Suppressor macrophage treated with lipopolysaccharide for 4 hours (primary cell): ENCODE results near the gene TTC13.

Source experiments
- DNase-seq: peaks from one replicate; pipeline ENCODE4 v3.0.0-alpha.2; 2020

Gene TTC13

DNA sequence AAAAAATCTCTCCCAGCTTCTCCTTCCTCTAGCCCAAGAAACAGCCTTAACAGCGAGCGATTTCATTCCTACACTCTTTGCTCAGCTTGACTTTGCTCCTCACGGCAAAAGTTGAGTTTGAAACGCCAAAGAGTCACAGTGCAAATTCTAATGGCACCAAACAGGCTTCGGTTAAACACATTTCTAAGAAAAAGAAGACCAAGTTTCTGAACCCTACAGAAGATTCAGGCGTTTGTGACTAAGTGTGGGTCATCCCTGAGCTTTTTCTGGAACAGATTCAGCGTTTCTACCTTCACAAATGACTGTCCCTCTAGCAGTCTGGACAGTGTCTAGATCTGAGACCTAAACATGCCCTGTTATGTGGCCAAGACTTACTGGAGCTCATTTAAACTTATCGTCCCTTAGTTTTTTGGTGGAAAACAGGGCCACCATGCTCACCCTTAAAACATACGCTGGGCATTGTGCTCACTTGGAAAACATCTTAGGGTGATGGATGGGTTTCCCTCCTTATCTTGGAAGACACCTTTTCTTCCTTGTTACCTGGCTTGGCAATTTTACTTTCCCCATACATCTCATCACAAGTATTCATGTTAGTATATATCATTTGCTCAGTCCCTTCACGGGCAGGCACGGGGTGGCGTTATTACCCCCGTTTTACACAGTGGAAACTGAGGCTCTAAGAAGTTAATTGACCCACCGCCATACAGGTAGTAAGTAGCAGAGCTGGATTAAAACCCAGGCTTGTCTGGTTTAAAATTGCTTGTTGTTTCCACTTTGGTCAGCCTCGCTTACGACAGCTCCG lies 111.4 kb downstream of the TTC13 start:
- peak; percentile 1 for DNase-seq

DNA sequence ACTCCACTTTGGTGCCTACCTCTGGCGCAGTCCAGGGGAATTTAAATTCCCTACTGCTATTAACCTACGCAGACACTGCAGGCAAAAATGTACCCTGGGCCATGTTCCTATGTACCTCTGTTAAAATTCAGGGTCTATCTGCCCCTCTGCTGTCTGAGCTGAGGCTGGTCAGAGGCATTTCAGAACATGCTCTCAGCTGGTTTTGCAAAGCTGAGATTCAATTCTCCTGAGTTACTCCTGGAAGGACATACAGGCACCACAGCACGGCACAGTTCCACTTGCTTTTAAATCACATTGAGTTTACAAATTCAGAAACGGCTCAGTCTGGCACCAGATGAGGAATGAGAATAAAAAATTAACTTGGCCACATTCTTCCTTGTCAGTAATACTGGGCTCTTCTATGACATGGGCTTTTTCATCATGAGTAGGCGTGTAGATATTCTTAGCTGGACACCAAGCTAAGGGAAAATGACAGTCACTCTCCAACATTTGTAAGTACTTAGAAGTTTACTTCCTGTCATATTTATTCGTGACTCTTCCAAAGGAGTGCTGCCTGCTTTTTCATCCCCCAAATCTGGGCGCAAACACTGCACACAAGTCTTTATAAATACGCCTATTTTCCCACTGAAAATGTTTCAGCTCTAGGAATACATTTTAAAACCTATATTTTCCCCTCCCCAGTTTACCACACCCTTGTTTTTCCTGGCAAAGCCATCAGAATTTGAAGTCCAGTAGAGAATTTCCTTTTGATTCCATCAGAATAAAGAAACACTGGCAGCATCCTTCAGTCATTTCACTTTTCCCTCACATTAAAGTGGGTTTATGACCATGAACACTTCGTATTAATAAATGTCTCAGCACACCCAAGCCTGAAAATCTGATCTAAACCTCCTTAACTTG lies 112.2 kb downstream of the TTC13 start:
- peak; percentile 32 for DNase-seq

DNA sequence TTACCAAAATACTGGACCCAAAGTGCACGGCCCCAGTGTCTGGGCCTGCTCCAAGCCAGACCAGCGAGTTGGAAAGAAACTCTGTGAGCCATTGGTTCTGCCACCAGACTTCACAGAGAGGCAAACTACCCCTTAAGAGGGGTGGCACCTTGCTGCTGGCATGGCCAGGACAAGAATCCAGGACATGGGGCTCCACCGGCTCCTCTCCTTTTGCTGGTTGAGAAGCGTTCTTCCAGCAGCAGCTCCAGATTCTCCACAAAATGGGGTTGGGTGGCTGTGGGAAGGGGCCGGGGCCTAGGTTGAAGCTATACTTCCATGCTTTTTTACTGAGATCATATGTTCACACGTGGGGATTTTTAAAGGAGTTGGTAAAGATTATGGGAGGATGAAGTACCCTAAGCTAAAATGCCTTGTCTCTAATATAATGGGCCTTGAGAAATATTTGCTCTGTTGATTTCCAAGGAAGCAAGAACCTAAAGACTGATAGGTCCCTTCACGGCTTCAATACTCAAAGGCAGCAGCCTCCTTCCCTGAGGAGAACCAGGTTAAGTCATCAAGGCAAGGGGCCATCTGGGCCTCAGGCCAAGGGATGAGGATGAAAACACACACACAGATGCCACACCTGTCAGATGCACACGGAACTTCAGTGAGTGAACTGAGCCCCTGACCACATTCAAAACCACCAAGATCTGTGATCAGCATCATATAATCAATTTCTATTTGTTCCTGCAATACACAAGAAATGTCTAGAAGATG lies 113.4 kb downstream of the TTC13 start:
- no peak for DNase-seq

DNA sequence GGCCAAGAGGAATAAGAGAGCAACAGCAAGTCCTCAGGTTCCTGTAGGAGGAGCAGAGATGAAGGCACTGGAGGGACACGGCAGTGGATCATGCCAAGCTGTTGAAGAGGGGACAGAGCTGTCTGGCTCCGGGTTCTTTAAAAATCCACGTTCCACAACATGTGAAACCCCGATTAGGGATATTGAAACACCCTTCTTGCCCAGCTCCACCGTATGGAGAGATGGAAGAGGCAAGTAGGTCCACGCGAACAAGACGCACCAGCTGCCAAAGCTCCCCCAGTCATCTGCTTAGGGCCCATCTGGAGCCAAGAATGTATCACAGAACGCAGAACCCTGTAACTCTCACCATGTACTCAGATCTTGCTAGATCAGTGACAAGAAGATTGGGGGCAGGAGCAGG lies 114.2 kb downstream of the TTC13 start:
- no peak for DNase-seq

DNA sequence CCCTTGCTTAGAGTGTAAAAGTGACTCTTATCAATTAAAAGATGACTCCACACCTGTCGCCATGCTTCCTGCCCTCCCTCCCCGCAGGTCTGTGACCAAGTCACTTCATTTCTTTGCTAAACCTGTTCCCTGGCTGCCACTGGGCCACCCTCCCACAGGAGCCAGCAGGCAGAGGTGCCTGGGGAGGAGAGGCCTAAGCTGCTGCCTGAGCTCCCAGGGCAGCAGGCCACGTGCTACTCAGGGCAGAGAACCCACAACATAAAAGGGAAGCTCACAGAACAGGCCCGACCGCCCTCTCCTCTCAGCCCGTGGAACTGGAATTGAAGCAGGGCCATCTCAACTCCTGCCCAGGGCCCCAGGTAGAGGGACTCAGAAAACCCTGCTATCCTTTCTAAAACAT lies 115.2 kb downstream of the TTC13 start:
- DNase-seq: peak; percentile 36

DNA sequence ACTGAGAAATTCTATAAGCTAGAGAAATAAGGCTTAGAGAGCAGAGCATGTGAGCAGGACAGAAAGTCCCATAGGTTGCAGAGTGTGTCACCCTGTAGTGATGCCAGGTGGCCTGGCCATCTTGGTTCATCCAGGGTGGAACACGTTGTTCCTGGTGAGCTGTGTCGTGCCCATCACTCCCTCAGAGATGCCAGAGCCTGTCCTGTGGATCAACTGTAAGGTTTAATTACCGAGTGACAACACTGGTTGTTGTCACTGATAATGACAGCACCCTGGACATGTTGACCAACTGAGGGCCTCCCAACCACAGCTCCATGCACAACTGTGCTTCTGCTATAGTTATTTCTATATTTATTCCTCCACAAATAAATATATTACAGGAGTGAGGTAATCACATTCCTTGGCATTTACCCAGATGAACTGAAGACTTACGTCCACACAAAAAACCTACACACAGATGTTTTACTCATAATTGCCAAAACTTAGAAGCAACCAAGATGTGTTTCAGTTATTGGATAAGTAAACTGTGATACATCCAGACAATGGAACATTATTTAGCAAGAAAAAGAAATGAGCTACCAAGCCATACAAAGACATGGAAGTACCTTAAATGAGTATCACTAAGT lies 116.6 kb downstream of the TTC13 start:
- DNase-seq: no peak

DNA sequence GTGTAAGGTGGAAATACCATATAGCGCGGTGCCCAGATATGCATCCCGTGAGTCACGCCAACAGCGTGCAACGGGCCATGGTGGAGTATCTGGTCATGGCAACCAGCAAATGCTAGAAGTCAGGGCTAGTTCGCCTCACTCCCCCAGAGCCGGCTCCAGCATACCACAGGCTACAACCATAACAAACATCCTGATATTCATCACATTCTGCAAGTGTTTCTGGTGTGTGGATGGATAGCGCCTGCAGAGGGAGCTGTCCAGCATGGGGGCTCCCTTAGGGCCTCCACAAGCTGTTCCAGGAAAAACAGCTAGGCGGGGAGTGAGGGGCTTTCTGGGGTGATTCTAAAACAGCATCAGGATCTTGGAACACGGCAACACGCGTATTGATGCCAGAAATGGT lies 117.2 kb downstream of the TTC13 start:
- no peak for DNase-seq

DNA sequence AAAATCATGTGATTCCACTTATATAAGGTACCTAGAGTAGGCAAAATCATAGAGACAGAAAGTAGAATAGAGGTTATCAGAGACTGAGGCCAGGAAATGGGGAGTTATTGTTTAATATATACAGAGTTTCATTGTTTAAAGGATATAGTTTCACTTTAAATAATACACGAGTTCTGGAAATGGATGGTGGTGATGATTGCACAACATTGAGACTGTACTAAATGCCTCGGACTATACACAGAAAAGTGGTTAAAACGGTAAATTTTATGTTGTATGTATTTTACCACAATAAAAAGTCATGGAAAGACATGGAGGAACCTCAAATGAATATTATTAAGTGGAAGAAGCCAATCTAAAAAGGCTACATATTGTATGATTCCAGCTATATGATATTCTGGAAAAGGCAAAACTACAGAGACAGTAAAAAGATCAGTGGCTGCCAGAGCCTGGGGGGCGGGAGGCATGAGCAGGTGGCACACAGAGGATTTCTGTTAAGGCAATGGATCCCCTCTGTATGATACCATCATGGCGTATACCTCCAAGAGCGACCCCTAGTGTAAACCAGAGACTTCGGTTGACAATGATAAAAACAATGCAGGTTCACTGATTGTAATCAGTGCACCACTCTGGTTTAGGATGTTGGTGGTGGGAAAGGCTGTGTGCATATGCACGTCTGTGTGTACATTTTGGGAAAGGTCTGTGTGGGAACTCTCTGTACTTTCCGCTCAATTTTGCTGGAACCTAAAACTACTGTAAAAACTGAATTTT lies 117.9 kb downstream of the TTC13 start:
- DNase-seq: peak; percentile 17

DNA sequence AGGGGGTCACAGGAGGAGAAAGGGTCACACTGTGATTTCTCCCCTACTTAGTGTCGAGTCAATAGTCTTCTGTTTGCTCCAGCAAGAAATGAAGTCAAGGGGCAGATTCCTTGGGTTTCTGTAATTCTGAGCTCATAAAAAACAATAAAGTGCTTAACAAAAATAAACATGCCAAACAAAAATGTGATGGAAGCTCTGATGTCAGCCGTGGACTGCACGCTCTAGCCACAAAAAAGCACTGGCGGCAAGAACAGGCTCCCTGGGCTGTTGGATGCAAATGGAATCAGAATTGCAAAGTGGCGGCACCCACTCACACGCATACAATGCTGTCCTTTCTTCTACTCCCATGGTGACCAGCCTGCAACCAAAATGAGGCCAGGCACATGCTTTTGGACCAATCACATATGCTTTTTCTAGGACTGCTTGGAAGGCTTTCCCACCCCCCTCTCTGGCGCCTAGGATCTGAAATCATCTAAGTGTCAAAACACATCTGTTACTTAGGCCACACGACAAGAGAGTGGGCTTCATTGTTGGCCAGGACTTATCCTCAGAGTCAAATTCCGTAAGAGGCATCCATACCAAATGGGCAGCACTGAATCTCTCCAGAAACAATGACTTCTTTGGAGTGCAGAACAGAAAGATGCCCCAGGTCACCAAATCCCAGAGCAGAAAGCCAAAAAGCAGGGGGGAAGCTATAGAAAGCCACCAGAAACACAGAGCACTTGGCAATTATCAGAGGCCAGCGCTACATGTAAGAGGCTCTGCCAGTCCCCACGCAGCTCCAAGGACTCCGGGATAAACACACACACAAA lies 119.5 kb downstream of the TTC13 start:
- no peak for DNase-seq

DNA sequence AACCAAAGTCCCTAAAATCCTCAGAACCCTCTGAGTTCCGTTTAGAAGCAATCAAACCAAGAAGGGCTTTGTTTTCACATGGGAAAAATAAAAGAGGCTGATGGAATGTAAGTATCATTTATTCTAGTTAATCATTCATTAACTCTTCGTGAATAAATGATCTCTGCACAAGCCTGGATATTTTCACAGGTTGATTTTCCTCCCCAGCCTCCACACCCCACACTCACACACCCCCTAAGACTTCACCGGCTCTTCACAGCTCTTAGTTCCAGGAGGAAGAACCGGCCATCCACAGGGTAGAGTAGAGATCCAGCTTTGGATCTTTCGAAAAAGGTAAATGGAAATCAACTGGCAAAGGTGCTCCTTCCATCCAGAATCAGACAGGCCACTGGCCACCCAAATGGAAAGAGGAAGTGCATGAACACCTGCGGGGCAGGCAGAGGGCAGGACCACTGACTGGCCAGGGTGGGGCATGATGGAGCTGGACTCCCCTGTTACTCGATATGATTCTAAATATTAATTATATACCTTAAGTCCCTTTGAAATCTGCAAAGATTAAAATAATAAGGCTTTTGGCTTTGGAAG lies 120.3 kb downstream of the TTC13 start:
- DNase-seq: no peak

DNA sequence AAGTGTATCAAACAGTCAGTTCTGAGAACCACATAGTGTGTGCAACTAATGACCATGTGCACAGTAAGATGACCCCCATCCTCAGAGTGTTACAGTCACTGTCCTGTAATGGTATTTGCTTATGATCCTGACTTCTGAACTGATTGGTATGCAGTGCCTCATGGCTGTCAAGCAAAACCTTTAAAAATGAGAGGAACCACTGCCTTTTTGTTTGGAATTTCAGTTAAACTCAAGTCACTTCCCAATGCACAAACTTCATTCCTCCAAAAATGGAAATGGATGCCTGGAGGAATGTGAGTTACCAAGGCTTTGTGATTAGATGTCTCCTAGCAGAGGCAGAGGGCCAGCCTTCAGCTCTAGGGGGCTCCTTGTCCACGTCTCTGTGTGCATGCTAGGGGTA lies 120.8 kb downstream of the TTC13 start:
- DNase-seq: no peak

DNA sequence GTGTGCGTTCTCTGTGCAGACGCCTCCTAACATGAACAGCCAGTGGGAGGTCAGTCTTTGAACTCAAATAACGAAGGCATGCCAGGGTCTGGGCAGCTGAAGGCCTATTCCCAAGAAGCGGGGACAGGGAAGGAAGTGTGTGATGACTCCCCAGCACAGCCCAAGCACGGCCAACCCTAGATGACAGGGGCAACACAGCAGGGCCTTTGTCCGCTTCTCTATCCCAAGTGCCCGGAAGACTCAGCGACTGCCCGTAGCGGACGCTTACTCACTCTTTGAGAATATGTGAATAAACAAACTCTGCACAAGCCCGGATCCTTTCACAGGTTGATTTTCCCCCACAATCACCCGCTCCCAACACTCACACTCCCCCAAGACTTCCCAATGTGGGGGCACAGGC lies 121.6 kb downstream of the TTC13 start:
- no peak for DNase-seq
